ENCODE data around the gene CALML4.
"Not testable (repeated sequence)": the region's sequence is repeated elsewhere in the genome, so short reads cannot be mapped to it uniquely, and the experiment has no call there.

Gene CALML4

GRCh38 chr15:68197170-68197492 is 8.0 kb downstream of the CALML4 start:
- DNase-seq = no peak
- in situ Hi-C loops (cut with MboI; ENCODE audit: low pct_unique_long_range_greater_than_20kb, low sequenced_read_pairs) = no loop called here

DNA sequence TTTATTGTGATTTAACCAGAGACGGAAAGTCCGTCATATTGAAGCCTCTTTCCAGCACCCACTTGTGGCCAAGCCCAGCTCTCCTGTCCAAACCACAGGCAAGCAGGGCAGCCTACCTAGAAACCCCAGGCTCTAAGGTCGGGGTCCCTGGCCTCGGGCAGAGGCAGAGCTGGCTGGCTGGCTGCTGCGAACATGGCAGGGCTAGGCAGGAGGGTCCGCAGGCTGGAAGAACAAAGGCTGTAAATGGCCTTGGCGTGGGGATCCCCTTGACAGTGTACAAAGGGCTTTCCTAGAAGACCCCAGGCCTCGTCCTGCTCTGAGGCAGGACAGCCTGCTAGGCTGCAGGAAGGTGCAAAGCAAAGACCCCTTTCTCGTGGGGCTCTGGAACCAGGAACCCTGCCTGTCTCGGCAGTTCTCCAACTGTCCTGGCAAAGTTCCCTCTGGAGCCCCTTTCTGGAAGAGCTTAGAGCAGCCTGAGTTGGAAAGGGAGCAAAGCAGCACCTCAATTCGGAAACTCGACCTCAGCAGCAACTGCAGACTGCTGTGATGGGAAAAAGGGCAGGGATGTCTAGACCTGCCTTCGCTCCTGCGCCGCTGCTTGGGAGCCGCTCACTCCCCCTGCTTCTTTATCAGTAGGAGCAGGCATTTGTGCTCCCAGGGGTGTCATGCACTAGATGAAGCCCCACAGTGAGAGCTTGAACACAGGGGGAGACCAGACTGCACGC is 8.5 kb downstream of the CALML4 start:
- in situ Hi-C loops (cut with MboI; ENCODE audit: low pct_unique_long_range_greater_than_20kb, low sequenced_read_pairs) = no loop called here
- no peak for DNase-seq

DNA sequence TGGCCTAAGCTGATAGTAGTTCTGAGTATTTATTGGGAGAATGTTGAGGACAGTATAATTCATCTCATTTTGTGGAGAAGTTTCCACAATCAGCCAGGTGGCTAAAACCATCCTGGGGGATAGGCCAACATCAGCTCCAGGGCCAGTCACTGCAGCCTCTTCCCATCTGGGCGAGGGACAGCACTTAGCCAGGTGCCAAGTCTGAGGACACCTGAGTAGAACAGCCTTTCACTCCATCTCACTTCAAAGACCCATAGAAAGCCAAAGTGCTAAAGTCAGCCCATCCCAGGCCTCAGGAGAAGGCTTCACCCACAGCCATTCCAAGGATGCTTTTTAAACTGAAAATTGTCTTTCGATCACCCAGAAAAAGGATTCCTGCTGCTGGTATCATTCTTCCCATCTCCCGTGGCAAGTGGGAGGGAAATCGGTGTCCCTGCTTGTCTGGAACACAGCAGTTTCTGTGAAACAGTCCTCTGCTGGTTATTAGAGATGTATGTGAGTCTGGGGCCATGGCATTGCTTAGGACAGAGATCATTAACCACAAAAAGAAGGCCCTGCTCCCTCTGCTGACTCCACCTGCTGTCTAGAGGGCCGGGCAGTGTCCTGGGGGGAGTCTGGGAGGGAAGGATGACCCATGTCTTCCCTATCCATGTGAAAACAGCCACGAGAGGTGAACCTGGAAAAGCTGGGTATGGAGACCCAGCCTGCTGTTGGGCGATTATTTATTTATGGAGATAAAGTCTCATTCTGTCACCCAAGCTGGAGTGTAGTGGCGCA is 9.6 kb downstream of the CALML4 start:
- DNase-seq = no peak
- in situ Hi-C loops (cut with MboI; ENCODE audit: low pct_unique_long_range_greater_than_20kb, low sequenced_read_pairs) = no loop called here

GRCh38 chr15:68192804-68193486 is 12.2 kb downstream of the CALML4 start:
- in situ Hi-C loops (cut with MboI; ENCODE audit: low pct_unique_long_range_greater_than_20kb, low sequenced_read_pairs) = no loop called here
- no peak for DNase-seq

DNA sequence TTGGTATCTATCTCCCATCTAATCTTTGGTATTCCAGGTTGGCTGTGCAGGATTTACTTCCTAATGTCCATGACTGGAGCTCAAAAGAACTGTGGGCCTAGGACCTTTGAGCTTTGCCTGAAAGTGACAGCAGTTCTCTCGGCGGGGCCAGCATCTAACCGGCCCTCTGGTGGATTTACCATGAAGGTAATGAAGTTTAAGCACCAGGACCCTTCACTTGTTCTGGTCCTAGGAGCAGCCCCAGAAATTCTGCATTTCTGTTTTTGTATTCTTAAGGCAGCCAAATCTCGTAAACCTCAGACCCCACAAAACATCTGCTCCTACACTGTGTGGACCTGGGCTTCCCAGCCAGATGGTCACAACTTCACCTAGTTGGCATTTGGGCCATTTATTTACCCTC is 13.0 kb downstream of the CALML4 start:
- DNase-seq = no peak
- in situ Hi-C loops (cut with MboI; ENCODE audit: low pct_unique_long_range_greater_than_20kb, low sequenced_read_pairs) = no loop called here

DNA sequence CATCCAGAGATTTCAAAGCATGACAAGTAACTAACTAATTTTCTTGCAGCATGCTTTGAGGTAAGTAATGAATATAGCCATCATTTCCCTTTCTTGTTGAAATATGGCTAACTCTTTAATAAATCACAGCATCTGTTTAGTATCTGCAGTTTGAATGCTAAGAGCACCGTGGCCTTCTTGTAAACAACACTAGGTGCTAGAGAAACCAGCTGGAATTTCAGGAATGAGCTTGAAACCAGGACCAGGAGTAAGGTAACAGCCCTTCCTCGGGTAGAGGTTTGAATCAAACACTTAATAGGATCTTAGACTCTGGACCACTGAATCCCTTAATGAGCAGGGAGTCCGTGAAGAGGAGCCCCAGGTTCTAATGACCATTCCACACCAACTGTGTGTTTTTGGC is 13.6 kb downstream of the CALML4 start:
- no peak for DNase-seq
- in situ Hi-C loops (cut with MboI; ENCODE audit: low pct_unique_long_range_greater_than_20kb, low sequenced_read_pairs) = no loop called here

DNA sequence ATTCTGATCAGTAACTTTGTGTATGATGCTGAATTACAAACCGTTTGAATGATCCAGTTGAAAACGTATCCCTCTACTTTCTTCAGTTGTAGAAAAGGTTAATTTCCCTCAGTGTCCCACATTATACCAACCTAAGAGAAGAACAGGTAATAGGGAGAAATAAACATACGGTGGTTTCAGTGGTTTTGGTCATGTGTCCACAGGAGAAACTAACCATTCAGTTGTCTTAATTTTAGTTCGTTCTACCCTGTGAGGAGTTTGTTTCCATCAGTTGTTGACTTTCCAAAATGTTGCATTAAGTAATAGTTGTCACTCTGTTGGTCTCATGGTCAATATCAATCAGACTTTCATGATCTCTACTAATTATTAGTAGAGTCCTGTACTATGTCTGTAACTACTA is 15.1 kb downstream of the CALML4 start:
- in situ Hi-C loops (cut with MboI; ENCODE audit: low pct_unique_long_range_greater_than_20kb, low sequenced_read_pairs) = no loop called here
- DNase-seq = no peak

DNA sequence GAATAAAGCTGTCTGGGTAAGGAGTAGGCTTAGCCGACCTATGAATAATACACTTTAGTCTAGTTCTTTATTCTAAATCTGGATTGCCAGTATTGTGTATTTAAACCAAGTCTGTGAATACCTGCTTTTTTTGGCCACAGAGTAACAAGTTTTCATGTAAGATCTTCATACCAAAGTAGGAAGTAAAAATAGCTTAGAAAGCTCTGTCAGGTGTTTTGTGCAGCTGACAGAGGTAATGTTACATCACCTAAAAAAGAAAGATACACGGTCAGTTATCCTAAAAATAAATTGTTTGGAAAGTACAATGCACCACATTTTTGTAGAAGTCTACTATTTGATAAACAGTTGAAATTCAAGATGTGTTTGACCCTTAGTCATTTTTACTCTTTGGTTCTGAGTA is 16.5 kb downstream of the CALML4 start:
- DNase-seq = no peak
- in situ Hi-C loops (cut with MboI; ENCODE audit: low pct_unique_long_range_greater_than_20kb, low sequenced_read_pairs) = no loop called here

GRCh38 chr15:68187559-68187958 is 17.6 kb downstream of the CALML4 start:
- in situ Hi-C loops (cut with MboI; ENCODE audit: low pct_unique_long_range_greater_than_20kb, low sequenced_read_pairs) = no loop called here
- DNase-seq = no peak

GRCh38 chr15:68186671-68187397 is 18.3 kb downstream of the CALML4 start:
- in situ Hi-C loops (cut with MboI; ENCODE audit: low pct_unique_long_range_greater_than_20kb, low sequenced_read_pairs) = no loop called here
- no peak for DNase-seq

DNA sequence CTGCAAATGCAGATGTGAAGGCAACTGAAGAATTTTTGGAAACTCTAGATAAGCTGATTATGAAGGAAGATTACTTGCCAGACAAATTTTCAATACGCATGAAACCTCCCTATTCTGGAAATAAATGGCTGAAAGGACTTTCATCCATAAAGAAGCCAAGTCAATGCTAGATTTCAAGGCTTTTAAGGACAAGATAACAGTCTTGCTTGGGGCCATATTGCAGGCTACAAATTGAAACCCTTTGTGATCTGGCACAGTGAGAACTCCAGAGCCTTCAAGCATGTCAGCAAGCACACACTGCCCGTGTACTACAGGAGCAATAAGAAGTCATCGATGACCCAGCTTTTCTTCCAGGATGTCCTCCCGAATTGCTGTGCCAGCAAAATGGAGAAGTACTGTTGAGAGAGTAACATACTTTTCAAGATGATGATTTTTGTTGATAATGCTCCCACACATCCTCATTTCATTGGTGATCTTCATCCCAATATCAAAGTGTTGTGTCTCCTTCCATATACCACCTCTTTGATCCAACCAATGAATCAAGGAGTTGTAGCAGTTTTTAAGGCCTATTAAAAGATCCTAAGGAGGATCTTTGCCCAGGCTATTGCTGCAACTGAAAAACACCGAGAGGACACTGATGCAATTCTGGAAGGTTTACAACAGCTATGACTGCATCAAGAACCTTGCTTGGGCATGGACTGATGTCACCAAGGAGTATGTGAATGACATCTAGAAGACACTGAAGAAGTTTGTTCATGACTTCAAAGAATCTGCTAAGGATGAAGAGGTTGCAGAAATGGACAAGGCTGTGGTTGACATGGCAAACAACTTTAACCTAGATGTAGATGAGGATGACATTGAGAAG is 20.3 kb downstream of the CALML4 start:
- in situ Hi-C loops (cut with MboI; ENCODE audit: low pct_unique_long_range_greater_than_20kb, low sequenced_read_pairs) = no loop called here
- no peak for DNase-seq

DNA sequence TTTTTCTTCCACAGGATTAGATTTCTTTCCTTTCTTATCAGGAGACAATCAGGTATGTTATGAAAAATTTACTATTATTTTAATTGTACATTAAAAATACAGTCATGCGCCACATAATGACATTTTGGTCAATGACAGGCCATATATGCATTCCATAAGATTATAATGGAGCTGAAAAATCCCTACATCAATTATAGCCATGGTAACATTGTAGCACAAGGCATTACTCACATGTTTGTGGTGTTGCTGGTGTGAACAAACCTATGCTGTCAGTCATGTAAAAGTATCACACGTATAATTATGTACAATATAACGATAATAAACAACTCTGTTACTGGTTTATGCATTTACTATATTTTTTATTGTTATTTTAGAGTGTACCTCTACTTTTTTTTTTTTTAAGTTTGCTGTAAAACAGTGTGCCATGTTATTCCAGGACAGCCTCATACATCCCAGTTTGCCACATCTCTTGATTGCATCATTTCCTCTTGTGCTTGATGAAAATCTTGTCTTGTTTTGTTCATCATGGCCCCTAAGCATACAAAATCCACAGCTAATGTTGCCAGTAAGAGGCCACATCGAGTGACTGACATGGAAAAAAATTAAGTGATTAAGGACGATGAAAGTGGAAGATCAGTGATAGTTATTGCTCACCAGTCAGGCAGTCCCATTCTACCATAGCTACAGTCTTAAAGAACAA is 21.4 kb downstream of the CALML4 start:
- DNase-seq = no peak

GRCh38 chr15:68177742-68178141 is 27.4 kb downstream of the CALML4 start:
- no peak for DNase-seq
- in situ Hi-C loops (cut with MboI; ENCODE audit: low pct_unique_long_range_greater_than_20kb, low sequenced_read_pairs) = loop anchor here (10.0 kb wide), 1 partner anchor 313 kb away; no protein-coding TSS in a partner anchor

More for the DNA sequence above, 21.4 kb downstream of the CALML4 start:
- in situ Hi-C loops (cut with MboI; ENCODE audit: low pct_unique_long_range_greater_than_20kb, low sequenced_read_pairs) = no loop called here

- in situ Hi-C loops (cut with MboI; ENCODE audit: low pct_unique_long_range_greater_than_20kb, low sequenced_read_pairs) = loop anchor here (10.0 kb wide), 1 partner anchor 312 kb away; no protein-coding TSS in a partner anchor
- no peak for DNase-seq
Measured at GRCh38 chr15:68176601-68177000, 28.5 kb downstream of the CALML4 start.

DNA sequence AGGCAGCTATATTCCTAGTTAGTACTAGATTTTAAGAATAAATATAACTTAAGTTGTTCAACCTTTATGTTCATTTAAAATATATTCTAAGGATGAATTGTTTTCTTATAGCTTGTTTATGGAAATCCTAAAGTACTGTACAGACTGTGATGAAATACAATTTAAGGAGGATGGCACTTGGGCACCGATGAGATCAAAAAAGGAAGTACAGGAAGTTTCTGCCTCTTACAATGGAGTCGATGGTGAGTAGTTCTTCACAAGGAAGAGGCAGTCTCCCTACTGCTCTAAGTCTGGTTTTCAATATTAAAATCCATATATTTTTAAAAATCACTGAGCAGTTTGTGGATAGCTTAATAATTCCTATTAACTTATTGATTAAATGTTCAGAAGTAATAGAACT is 29.6 kb downstream of the CALML4 start:
- in situ Hi-C loops (cut with MboI; ENCODE audit: low pct_unique_long_range_greater_than_20kb, low sequenced_read_pairs) = loop anchor here (10.0 kb wide), 1 partner anchor 311 kb away; no protein-coding TSS in a partner anchor
- peak; percentile 56 for DNase-seq

GRCh38 chr15:68173119-68173518 is 32.0 kb downstream of the CALML4 start:
- DNase-seq = no peak
- in situ Hi-C loops (cut with MboI; ENCODE audit: low pct_unique_long_range_greater_than_20kb, low sequenced_read_pairs) = loop anchor here (10.0 kb wide), 1 partner anchor 308 kb away; no protein-coding TSS in a partner anchor

DNA sequence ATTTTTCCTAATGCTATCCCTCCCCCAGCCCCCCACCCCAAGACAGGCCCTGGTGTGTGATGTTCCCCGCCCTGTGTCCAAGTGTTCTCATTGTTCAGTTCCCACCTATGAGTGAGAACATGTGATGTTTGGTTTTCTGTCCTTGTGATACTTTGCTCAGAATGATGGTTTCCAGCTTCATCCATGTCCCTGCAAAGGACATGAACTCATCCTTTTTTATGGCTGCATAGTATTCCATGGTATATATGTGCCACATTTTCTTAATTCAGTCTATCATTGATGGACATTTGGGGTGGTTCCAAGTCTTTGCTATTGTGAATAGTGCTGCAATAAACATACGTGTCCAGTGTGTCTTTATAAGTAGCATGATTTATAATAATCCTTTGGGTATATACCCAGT is 33.1 kb downstream of the CALML4 start:
- not testable (repeated sequence) for DNase-seq
- in situ Hi-C loops (cut with MboI; ENCODE audit: low pct_unique_long_range_greater_than_20kb, low sequenced_read_pairs) = loop anchor here (10.0 kb wide), 1 partner anchor 307 kb away; no protein-coding TSS in a partner anchor

DNA sequence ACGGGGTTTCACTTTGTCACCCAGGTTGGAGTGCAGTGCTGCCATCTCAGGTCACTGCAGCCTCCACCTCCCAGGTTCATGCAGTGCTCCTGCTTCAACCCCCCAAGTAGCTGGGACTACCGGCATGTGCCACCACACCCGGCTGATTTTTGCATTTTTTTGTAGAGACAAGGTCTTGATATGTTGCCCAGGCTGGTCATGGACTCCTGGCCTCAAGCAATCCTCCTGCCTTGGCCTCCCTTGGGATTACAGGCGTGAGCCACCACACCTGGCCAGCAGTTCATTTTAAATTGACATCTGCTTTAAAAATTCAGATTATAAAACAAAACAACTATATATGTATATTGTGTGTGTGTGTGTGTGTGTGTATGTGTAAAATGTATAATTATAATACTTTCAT is 38.3 kb downstream of the CALML4 start:
- in situ Hi-C loops (cut with MboI; ENCODE audit: low pct_unique_long_range_greater_than_20kb, low sequenced_read_pairs) = no loop called here
- DNase-seq = no peak
